HCT116 (cell line): ENCODE results near the gene IL3RA. TPM values are rescaled to one million over a fixed set of nuclear protein-coding genes. Genes with fewer than 3 reads are reported as not detected.
"Not testable (repeated sequence)": the region's sequence is repeated elsewhere in the genome, so short reads cannot be mapped to it uniquely, and the experiment has no call there.

Source experiments
- ATAC-seq: fragments of 200-7000 bp; cut with Tn5 transposase; 2 replicates; pipeline ENCODE4 v1.9.1; 2020; ENCODE audit warnings: mild to moderate bottlenecking, moderate library complexity
- BruUV-seq: library from RNA; stranded (reverse); fragments of 400-500 nt; replicated peaks from 2 replicates; lab custom pipeline; 2021; lab: Mats Ljungman, UMichigan
- CTCF ChIA-PET: fragments of 300-600 bp; sonication (Branson Sonifier 250); formaldehyde crosslinking; loops from one replicate; lab custom pipeline; 2021; ENCODE audit warnings: antibody characterized with exemption; lab: Charles Lee
- POLR2A ChIA-PET: fragments of 300-600, 350-600 bp; sonication (Branson Sonifier 250); formaldehyde crosslinking; loops from one replicate; lab custom pipeline; 2021; ENCODE audit warnings: antibody characterized with exemption; lab: Charles Lee
- RAD21 ChIA-PET, 2 experiments: fragments of 300-600 bp; sonication (Branson Sonifier 250); formaldehyde crosslinking; loops; one replicate each; lab custom pipeline; 2023; ENCODE audit warnings: low total read pairs in 2 of 2; ENCODE audit not compliant: uncharacterized antibody in 2 of 2, unreplicated experiment in 2 of 2, low non-redundant PET in 1 of 2; lab: Charles Lee
- DNase-seq: peaks from one replicate; pipeline ENCODE4 v3.0.0-alpha.2; 2010; ENCODE audit warnings: low read depth, low spot score
- H2AFZ ChIP-seq: fragments of 200-600 bp; shearing (Covaris generic), sonication (generic); 2 replicates; pipeline ENCODE4 v1.6.1; 2017; ENCODE audit warnings: low read depth, mixed run types, mixed read lengths, antibody characterized with exemption, low read length; ENCODE audit not compliant: poor library complexity, severe bottlenecking
- H3K27ac ChIP-seq: 2 replicates; pipeline ENCODE4 v1.5.1; 2012; ENCODE audit warnings: low read depth, low read length
- H3K27me3 ChIP-seq: fragments of 200-600 bp; sonication (generic); 2 replicates; pipeline ENCODE4 v1.6.1; 2016; ENCODE audit warnings: mixed run types, low read length, mixed read lengths; ENCODE audit not compliant: insufficient read depth
- H3K36me3 ChIP-seq, 2 experiments: fragments of 200-500 bp in 1 of 2; fragments of 200-600 bp in 1 of 2; sonication (Bioruptor generic) in 1 of 2; sonication (generic) in 1 of 2; 2 replicates each; pipeline versions ENCODE4 v1.5.1 to v1.6.1; 2014 to 2016; ENCODE audit warnings: low read length in 2 of 2, inconsistent platforms in 1 of 2, mixed read lengths in 1 of 2, mixed run types in 1 of 2; ENCODE audit not compliant: insufficient read depth in 2 of 2, control insufficient read depth in 1 of 2
- H3K4me1 ChIP-seq, 2 experiments: fragments of 200-600 bp in 1 of 2; sonication (generic) in 1 of 2; 2 replicates each; pipeline versions ENCODE4 v1.5.1 to v1.6.1; 2012 to 2017; ENCODE audit warnings: low read length in 2 of 2, inconsistent platforms in 1 of 2, mild to moderate bottlenecking in 1 of 2, mixed read lengths in 1 of 2, mixed run types in 1 of 2, moderate library complexity in 1 of 2; ENCODE audit not compliant: insufficient read depth in 2 of 2, control insufficient read depth in 1 of 2
- H3K4me2 ChIP-seq: fragments of 200-600 bp; sonication (generic); 2 replicates; pipeline ENCODE4 v1.6.1; 2017; ENCODE audit warnings: mixed run types, low read length, mixed read lengths
- H3K4me3 ChIP-seq, 2 experiments: fragments of 200-600 bp in 1 of 2; sonication (generic) in 1 of 2; replicated peaks in 1 of 2; 2 replicates each; pipeline ENCODE4 v1.5.1; 2011 to 2016; ENCODE audit warnings: low read length in 2 of 2, control low read depth in 1 of 2, low read depth in 1 of 2, mild to moderate bottlenecking in 1 of 2, mixed read lengths in 1 of 2, mixed run types in 1 of 2
- H3K79me2 ChIP-seq: fragments of 200-600 bp; sonication (generic); 2 replicates; pipeline ENCODE4 v1.6.1; 2017; ENCODE audit warnings: mild to moderate bottlenecking, mixed run types, low read length, moderate library complexity, mixed read lengths; ENCODE audit not compliant: insufficient read depth
- H3K9ac ChIP-seq: fragments of 200-600 bp; sonication (generic); 2 replicates; pipeline ENCODE4 v1.6.1; 2016; ENCODE audit warnings: low read length, mixed read lengths
- H3K9me2 ChIP-seq: fragments of 200-600 bp; sonication (generic), shearing (Covaris generic); 2 replicates; pipeline ENCODE4 v1.6.1; 2017; ENCODE audit warnings: mixed run types, mild to moderate bottlenecking, moderate library complexity; ENCODE audit not compliant: insufficient read depth
- H3K9me3 ChIP-seq, 2 experiments: fragments of 200-500 bp in 1 of 2; fragments of 200-600 bp in 1 of 2; sonication (Bioruptor generic) in 1 of 2; sonication (generic) in 1 of 2; 2 replicates each; pipeline ENCODE4 v1.6.1; 2014 to 2017; ENCODE audit warnings: low read length in 2 of 2, mixed read lengths in 2 of 2, inconsistent platforms in 1 of 2, low read depth in 1 of 2, mild to moderate bottlenecking in 1 of 2, mixed run types in 1 of 2, moderate library complexity in 1 of 2; ENCODE audit not compliant: control insufficient read depth in 1 of 2, insufficient read depth in 1 of 2
- H4K20me1 ChIP-seq: fragments of 200-600 bp; sonication (generic), shearing (Covaris generic); 2 replicates; pipeline ENCODE4 v1.6.1; 2017; ENCODE audit warnings: mixed run types, mild to moderate bottlenecking, moderate library complexity; ENCODE audit not compliant: insufficient read depth
- CEBPB ChIP-seq: IDR thresholded peaks from 2 replicates; pipeline ENCODE4 v1.6.1; 2012; ENCODE audit warnings: low read depth
- EGR1 ChIP-seq: IDR thresholded peaks from 2 replicates; pipeline ENCODE4 v1.6.1; 2012; ENCODE audit warnings: low read depth
- EZH2 ChIP-seq: fragments of 200-600 bp; sonication (generic); IDR thresholded peaks from 2 replicates; pipeline ENCODE4 v1.6.1; 2017; ENCODE audit warnings: antibody characterized with exemption, mixed run types
- EZH2phosphoT487 ChIP-seq: fragments of 200-600 bp; IDR thresholded peaks from 2 replicates; pipeline ENCODE4 v1.6.1; 2018; ENCODE audit warnings: antibody characterized with exemption, borderline replicate concordance
- FOSL1 ChIP-seq: IDR thresholded peaks from 2 replicates; pipeline ENCODE4 v1.6.1; 2012; ENCODE audit warnings: low read depth
- POLR2A ChIP-seq: IDR thresholded peaks from 2 replicates; pipeline ENCODE4 v1.7.0; 2011; ENCODE audit warnings: borderline replicate concordance; ENCODE audit not compliant: insufficient read depth, insufficient read length; ENCODE audit errors: extremely low read depth
- YY1 ChIP-seq: IDR thresholded peaks from 2 replicates; pipeline ENCODE4 v1.6.1; 2011; ENCODE audit warnings: low read length, low read depth, moderate library complexity, mild to moderate bottlenecking; ENCODE audit not compliant: insufficient replicate concordance; ENCODE audit errors: extremely low read depth
- ZFX ChIP-seq: fragments of 450-650 bp; IDR thresholded peaks from 2 replicates; pipeline ENCODE4 v1.6.1; 2017
- intact Hi-C: fragments of 100-400 bp; cut with micrococcal nuclease; formaldehyde crosslinking; loops from 2 replicates; pipeline ENCODE4 v1.10.0; 2022
- total RNA-seq: library from RNA; stranded (reverse); gene quantifications from one replicate; pipeline ENCODE4 v1.2.1, GENCODE V29; 2021; ENCODE audit not compliant: unreplicated experiment

The IL3RA gene
- total RNA-seq, 1 experiment from 2014 or later = not detected

GRCh38 chrX:1327651-1328304 lies 8.8 kb upstream of the IL3RA start (continued):
- TF ChIP-seq EZH2phosphoT487 = no peak
- no peak for TF ChIP-seq ZFX
- TF ChIP-seq YY1 = no peak
- TF ChIP-seq EZH2 = no peak
- no peak for TF ChIP-seq CEBPB
- no peak for TF ChIP-seq POLR2A

DNA sequence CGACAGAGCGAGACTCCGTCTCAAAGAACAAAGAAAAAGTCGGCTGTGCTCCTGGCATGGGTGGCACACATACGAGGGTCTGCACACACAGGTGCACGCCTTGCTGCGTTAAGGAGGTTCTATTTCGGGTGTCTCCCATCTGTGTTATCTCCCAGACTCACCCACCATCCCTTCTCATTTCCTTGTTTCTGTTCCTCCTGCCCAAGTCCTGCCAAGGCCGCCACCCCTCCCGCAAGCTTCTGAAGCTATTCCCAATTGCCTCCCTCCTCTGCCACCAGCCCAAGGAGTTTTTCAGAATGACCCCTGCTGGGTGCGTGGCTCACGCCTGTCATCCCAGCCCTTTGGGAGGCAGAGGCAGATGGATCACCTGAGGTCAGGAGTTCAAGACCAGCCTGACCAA lies 6.0 kb upstream of the IL3RA start:
- Histone ChIP-seq H2AFZ (no peak overlapping the region), H3K27ac (no peak overlapping the region), H3K36me3 (no peaks in the 10 kb centered on the region), H3K4me3 (no peak overlapping the region), H3K9me2 (no peaks in the 10 kb centered on the region), H3K4me1 (no peaks in the 10 kb centered on the region), H3K79me2 (no peaks in the 10 kb centered on the region), H3K27me3 (no peaks in the 10 kb centered on the region), H3K4me2 (no peak overlapping the region), H3K9ac (no peak overlapping the region), H4K20me1 (no peaks in the 10 kb centered on the region), H3K9me3 (no peaks in the 10 kb centered on the region)
- intact Hi-C loops = no loop called here
- ChIA-PET CTCF (no interaction called here), POLR2A (no interaction called here), RAD21 (no interaction called here)
- DNase-seq (no peak), ATAC-seq (no peak)
- no TSS peak for BruUV-seq
- no peak for TF ChIP-seq EGR1
- no peak for TF ChIP-seq CEBPB
- no peak for TF ChIP-seq FOSL1

DNA sequence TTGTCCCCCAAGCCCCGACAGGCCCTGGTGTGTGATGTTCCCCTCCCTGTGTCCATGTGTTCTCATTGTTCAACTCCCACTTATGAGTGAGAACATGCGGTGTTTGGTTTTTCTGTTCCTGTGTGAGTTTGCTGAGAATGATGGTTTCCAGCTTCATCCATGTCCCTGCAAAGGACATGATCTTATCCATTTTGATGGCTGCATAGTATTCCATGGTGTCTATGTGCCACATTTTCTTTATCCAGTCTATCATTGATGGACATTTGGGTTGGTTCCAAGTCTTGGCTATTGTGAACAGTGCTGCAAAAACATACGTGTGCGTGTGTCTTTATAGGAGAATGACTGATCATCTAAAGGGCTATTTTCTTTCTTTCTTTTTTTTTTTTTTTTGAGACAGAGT lies 4.2 kb upstream of the IL3RA start:
- H2AFZ ChIP-seq, H3K27me3 ChIP-seq, H3K36me3 ChIP-seq, H3K9me2 ChIP-seq, RAD21 ChIA-PET, H4K20me1 ChIP-seq, H3K27ac ChIP-seq, ATAC-seq, H3K79me2 ChIP-seq, H3K9ac ChIP-seq, H3K4me3 ChIP-seq, intact Hi-C loops, H3K4me1 ChIP-seq, CTCF ChIA-PET, H3K4me2 ChIP-seq, BruUV-seq, POLR2A ChIA-PET, DNase-seq, H3K9me3 ChIP-seq: not testable (repeated sequence)
